Rectal smooth muscle tissue (tissue), 1 donor: ENCODE results near the gene ADGRL3.

Experiments
- H3K27ac ChIP-seq: one replicate; pipeline ENCODE4 v1.7.0; 2013; ENCODE audit warnings: low read depth, low read length, inconsistent platforms
- H3K27me3 ChIP-seq: one replicate; pipeline ENCODE4 v1.7.0; 2013; ENCODE audit warnings: low read length; ENCODE audit not compliant: control insufficient read depth, insufficient read depth
- H3K36me3 ChIP-seq: one replicate; pipeline ENCODE4 v1.7.0; 2013; ENCODE audit warnings: low read length; ENCODE audit not compliant: control insufficient read depth, insufficient read depth
- H3K4me1 ChIP-seq: one replicate; pipeline ENCODE4 v1.7.0; 2013; ENCODE audit warnings: low read length; ENCODE audit not compliant: control insufficient read depth, insufficient read depth
- H3K4me3 ChIP-seq: one replicate; pipeline ENCODE4 v1.7.0; 2013; ENCODE audit warnings: low read length
- H3K9ac ChIP-seq: one replicate; pipeline ENCODE4 v1.7.0; 2013; ENCODE audit warnings: low read length

Gene ADGRL3

DNA sequence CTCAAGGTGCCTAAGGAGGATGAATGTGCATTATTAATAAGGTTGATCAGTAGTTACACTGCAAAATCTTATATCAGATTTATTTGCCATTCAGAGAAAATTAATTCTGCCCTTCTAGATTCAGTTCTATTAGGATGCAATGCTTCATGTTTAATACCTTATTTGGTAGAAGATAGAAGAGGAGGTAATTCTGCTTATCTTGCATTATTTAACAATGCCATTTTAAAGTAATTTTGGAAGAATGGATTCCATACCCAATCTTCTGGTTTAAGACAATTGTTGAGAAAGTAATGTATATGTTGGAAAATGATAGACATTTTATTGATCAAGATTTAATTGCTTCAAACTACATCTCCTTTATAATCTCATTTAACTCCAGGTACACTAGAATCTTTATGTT is 360.9 kb downstream of the ADGRL3 start:
- H3K9ac ChIP-seq: no peak overlapping the region
- H3K36me3 ChIP-seq: no peaks in the 10 kb centered on the region
- no peaks in the 10 kb centered on the region for H3K4me1 ChIP-seq
- H3K27me3 ChIP-seq: no peaks in the 10 kb centered on the region
- no peak overlapping the region for H3K27ac ChIP-seq
- no peak overlapping the region for H3K4me3 ChIP-seq

GRCh38 chr4:61571761-61572559 is 371.8 kb downstream of the ADGRL3 start:
- H3K27me3 ChIP-seq: no peaks in the 10 kb centered on the region
- no peak overlapping the region for H3K4me3 ChIP-seq
- no peak overlapping the region for H3K9ac ChIP-seq
- no peaks in the 10 kb centered on the region for H3K36me3 ChIP-seq
- H3K27ac ChIP-seq: no peak overlapping the region
- H3K4me1 ChIP-seq: no peaks in the 10 kb centered on the region

DNA sequence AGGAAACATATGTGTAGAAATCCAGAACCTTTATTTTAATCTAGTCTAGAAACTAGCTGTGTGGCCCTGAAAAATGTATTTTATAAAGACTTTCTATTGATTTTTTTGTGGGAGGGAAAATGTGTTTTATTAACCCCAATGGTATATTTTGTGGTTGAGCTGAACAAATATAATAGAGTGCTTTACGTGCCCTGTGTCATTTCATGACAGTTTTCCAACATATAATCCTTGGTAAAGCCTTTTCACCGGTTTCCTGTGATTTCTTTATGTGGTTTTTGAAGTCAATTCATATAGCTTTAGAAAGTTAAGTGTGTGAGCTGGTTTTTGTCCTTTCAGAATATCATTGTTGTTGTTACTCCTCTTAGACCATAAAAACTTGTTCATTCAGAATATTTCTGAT is 375.7 kb downstream of the ADGRL3 start:
- Histone ChIP-seq H3K9ac (no peak overlapping the region), H3K36me3 (no peaks in the 10 kb centered on the region), H3K4me1 (no peaks in the 10 kb centered on the region), H3K4me3 (no peak overlapping the region), H3K27me3 (no peaks in the 10 kb centered on the region), H3K27ac (no peak overlapping the region)

DNA sequence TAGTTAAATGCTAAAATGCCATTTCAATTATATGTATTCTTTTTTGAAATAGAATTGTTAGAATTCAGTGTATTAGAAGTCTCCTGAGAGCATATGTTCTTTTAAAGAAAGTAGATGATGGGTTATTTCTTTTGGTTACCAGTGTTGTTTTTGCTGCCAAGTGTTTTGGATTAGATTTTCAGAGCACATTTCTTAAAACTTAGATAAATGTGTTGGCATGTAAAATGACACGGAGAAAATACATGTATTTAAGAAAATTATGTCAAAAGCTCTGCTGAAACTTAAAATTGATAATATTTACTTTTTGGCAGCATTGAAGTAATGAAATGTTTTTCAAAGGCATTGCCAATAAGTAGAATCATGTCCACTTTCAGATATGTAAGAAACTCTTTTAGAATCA is 379.7 kb downstream of the ADGRL3 start:
- no peak overlapping the region for H3K27ac ChIP-seq
- H3K36me3 ChIP-seq: no peaks in the 10 kb centered on the region
- no peak overlapping the region for H3K9ac ChIP-seq
- no peaks in the 10 kb centered on the region for H3K4me1 ChIP-seq
- H3K4me3 ChIP-seq: no peak overlapping the region
- H3K27me3 ChIP-seq: no peaks in the 10 kb centered on the region

- Histone ChIP-seq H3K27me3 (no peaks in the 10 kb centered on the region), H3K4me3 (no peak overlapping the region), H3K27ac (no peak overlapping the region), H3K36me3 (no peaks in the 10 kb centered on the region), H3K9ac (no peak overlapping the region), H3K4me1 (no peaks in the 10 kb centered on the region)
Measured at GRCh38 chr4:61580721-61581377, 380.7 kb downstream of the ADGRL3 start.

GRCh38 chr4:61583696-61584095 is 383.6 kb downstream of the ADGRL3 start:
- H3K4me3 ChIP-seq: no peak overlapping the region
- H3K9ac ChIP-seq: no peak overlapping the region
- no peak overlapping the region for H3K27ac ChIP-seq
- no peaks in the 10 kb centered on the region for H3K36me3 ChIP-seq
- no peaks in the 10 kb centered on the region for H3K4me1 ChIP-seq
- H3K27me3 ChIP-seq: no peaks in the 10 kb centered on the region

GRCh38 chr4:61588621-61589402 is 388.7 kb downstream of the ADGRL3 start:
- no peaks in the 10 kb centered on the region for H3K36me3 ChIP-seq
- no peak overlapping the region for H3K27ac ChIP-seq
- no peak overlapping the region for H3K9ac ChIP-seq
- no peaks in the 10 kb centered on the region for H3K27me3 ChIP-seq
- no peak overlapping the region for H3K4me3 ChIP-seq
- H3K4me1 ChIP-seq: no peaks in the 10 kb centered on the region

DNA sequence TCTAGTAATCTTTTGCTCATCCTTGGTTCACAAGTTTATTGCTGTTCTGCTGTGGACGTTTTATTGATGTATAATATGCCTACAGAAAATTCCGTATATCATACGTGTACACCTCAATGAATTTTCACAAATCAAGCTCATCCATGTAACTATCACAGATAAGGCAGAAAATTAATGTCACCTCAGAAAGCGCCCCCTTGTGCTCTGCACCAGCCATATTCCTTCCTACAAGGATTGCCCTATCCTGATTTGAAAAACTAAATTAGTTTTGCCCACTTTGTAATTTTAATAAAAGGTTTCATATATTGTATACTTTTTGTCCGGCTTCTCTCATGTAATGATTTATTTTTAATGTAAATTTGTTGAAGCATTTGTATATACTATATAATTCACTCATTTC is 390.8 kb downstream of the ADGRL3 start:
- Histone ChIP-seq H3K9ac (no peak overlapping the region), H3K27ac (no peak overlapping the region), H3K4me1 (no peaks in the 10 kb centered on the region), H3K36me3 (no peaks in the 10 kb centered on the region), H3K27me3 (no peaks in the 10 kb centered on the region), H3K4me3 (no peak overlapping the region)

DNA sequence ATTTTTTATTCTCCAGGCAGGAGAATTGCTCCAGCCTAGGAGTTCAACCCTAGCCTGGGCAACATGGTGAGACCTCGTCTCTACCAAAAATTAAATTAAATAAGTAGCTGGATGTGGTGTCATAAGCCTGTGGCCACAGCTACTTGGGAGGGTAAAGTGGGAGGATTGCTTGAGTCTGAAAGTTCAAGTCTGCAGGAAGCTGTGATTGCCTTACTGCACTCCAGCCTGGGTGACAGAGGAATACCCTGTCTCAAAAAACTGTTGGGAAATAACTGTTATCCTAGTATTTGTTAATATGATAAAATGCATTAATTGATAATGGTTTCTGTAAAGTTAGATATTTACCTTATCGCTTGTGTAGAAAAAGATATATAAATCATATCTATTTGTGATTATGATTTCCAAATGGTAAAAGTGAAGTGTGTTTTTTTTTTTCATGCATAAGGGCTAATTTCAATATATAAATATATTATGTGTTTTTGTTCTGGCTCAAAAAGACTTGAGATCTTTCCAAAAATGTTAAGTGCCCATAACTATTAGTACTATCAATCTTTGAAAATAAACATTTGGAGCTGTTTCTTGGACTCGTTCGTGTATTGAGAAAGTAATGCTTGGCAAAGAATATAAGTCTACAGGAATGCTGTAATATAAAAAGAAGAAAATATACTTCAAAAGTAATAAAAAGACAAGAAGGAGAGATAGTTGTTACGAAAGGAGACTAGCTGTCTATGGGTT is 396.6 kb downstream of the ADGRL3 start:
- H3K4me1 ChIP-seq: no peaks in the 10 kb centered on the region

GRCh38 chr4:61603086-61603485 is 403.0 kb downstream of the ADGRL3 start:
- H3K27ac ChIP-seq: no peak overlapping the region
- no peak overlapping the region for H3K4me3 ChIP-seq
- no peaks in the 10 kb centered on the region for H3K27me3 ChIP-seq
- H3K36me3 ChIP-seq: no peaks in the 10 kb centered on the region
- no peak overlapping the region for H3K9ac ChIP-seq
- no peaks in the 10 kb centered on the region for H3K4me1 ChIP-seq

More for the DNA sequence above, 396.6 kb downstream of the ADGRL3 start:
- H3K4me3 ChIP-seq: no peak overlapping the region
- H3K36me3 ChIP-seq: no peaks in the 10 kb centered on the region
- H3K9ac ChIP-seq: no peak overlapping the region
- H3K27me3 ChIP-seq: no peaks in the 10 kb centered on the region
- no peak overlapping the region for H3K27ac ChIP-seq

- Histone ChIP-seq H3K27ac (no peak overlapping the region), H3K9ac (no peak overlapping the region), H3K36me3 (no peaks in the 10 kb centered on the region), H3K4me1 (no peaks in the 10 kb centered on the region), H3K4me3 (no peak overlapping the region), H3K27me3 (no peaks in the 10 kb centered on the region)
Measured at GRCh38 chr4:61604054-61604453, 403.9 kb downstream of the ADGRL3 start.

- no peaks in the 10 kb centered on the region for H3K36me3 ChIP-seq
- no peak overlapping the region for H3K9ac ChIP-seq
- H3K27me3 ChIP-seq: no peaks in the 10 kb centered on the region
- H3K4me3 ChIP-seq: no peak overlapping the region
- H3K4me1 ChIP-seq: no peaks in the 10 kb centered on the region
- H3K27ac ChIP-seq: no peak overlapping the region
Measured at GRCh38 chr4:61605984-61606383, 405.9 kb downstream of the ADGRL3 start.
